Chondrocyte (in vitro differentiated cells): Measurements from ENCODE around the gene MPPED2. TPM values are rescaled to one million over a fixed set of nuclear protein-coding genes. Genes with fewer than 3 reads are reported as not detected.

Source experiments
- DNase-seq: peaks from one replicate; pipeline ENCODE4 v3.0.0; 2021; ENCODE audit warnings: mixed read lengths, low spot score
- H3K27ac Mint-ChIP-seq: one replicate; pipeline ENCODE4 v1.8.0; 2021; ENCODE audit warnings: mild to moderate bottlenecking, moderate library complexity, mixed read lengths; ENCODE audit not compliant: unreplicated experiment
- H3K27me3 Mint-ChIP-seq: 2 replicates; pipeline ENCODE4 v1.8.0; 2021; ENCODE audit warnings: low read depth, mixed read lengths
- H3K36me3 Mint-ChIP-seq: 2 replicates; pipeline ENCODE4 v1.8.0; 2021; ENCODE audit warnings: low read depth, mixed read lengths
- H3K4me1 Mint-ChIP-seq: 2 replicates; pipeline ENCODE4 v1.8.0; 2021; ENCODE audit warnings: low read depth, mild to moderate bottlenecking, mixed read lengths
- H3K4me3 Mint-ChIP-seq: one replicate; pipeline ENCODE4 v1.8.0; 2021; ENCODE audit warnings: mild to moderate bottlenecking, moderate library complexity, mixed read lengths; ENCODE audit not compliant: unreplicated experiment
- H3K9me3 Mint-ChIP-seq: 2 replicates; pipeline ENCODE4 v1.8.0; 2021; ENCODE audit warnings: low read depth, mixed read lengths
- CTCF ChIP-seq: fragments of 200-600 bp; sonication (generic); IDR thresholded peaks from 2 replicates; pipeline ENCODE4 v1.5.0; 2021; ENCODE audit warnings: antibody characterized with exemption, mild to moderate bottlenecking, moderate library complexity
- total RNA-seq: library from RNA; stranded (reverse); gene quantifications from 3 replicates; pipeline ENCODE4 v1.2.1, GENCODE V29; 2021

MPPED2 gene
- total RNA-seq, 1 donor from 2014 or later = not detected

- Mint-ChIP-seq H3K4me3 (no peak overlapping the region), H3K9me3 (no peaks in the 10 kb centered on the region), H3K4me1 (no peaks in the 10 kb centered on the region), H3K27me3 (peaks cover 14% of the 10 kb centered on the region), H3K36me3 (no peaks in the 10 kb centered on the region), H3K27ac (no peak overlapping the region)
- DNase-seq = no peak
- TF ChIP-seq CTCF = no peak
Measured at GRCh38 chr11:30459306-30459705, 126.8 kb downstream of the MPPED2 start.

- Mint-ChIP-seq H3K36me3 (no peaks in the 10 kb centered on the region), H3K27me3 (peaks cover 14% of the 10 kb centered on the region), H3K4me3 (no peak overlapping the region), H3K4me1 (no peaks in the 10 kb centered on the region), H3K9me3 (no peaks in the 10 kb centered on the region), H3K27ac (no peak overlapping the region)
- DNase-seq = no peak
- no peak for TF ChIP-seq CTCF
Measured at GRCh38 chr11:30458541-30458940, 127.6 kb downstream of the MPPED2 start.

GRCh38 chr11:30457087-30457486 lies 129.1 kb downstream of the MPPED2 start:
- H3K4me1 Mint-ChIP-seq = peaks cover 1% of the 10 kb centered on the region
- no peak overlapping the region for H3K4me3 Mint-ChIP-seq
- H3K9me3 Mint-ChIP-seq = no peaks in the 10 kb centered on the region
- peaks cover 15% of the 10 kb centered on the region for H3K27me3 Mint-ChIP-seq
- no peak for DNase-seq
- no peaks in the 10 kb centered on the region for H3K36me3 Mint-ChIP-seq
- no peak for TF ChIP-seq CTCF
- no peak overlapping the region for H3K27ac Mint-ChIP-seq

GRCh38 chr11:30455025-30455424 lies 131.1 kb downstream of the MPPED2 start:
- H3K27me3 Mint-ChIP-seq = peaks cover 16% of the 10 kb centered on the region

DNA sequence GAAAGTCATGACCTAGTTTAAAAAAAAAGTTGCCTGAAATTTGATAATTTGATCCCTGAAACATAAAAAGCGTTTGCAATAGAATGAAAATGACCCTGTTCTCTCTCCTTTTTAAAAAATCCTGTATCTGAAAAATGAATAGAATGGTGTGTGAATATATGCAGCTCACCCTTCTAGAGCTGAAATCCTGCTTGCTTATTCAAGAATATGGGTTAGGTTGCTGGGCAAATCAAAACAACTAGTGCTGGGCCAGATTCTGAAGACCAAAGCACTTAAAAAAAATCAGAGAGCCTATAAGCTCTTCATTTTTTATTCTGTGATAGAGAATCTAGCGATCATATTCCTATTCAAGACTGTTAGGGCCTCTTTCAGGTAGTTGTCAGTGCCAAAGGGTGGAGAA lies 131.6 kb downstream of the MPPED2 start:
- Mint-ChIP-seq H3K27me3 (peaks cover 16% of the 10 kb centered on the region), H3K9me3 (no peaks in the 10 kb centered on the region), H3K4me1 (peaks cover 2% of the 10 kb centered on the region)

More at GRCh38 chr11:30455025-30455424, 131.1 kb downstream of the MPPED2 start:
- no peak overlapping the region for H3K27ac Mint-ChIP-seq
- H3K36me3 Mint-ChIP-seq = no peaks in the 10 kb centered on the region
- H3K4me1 Mint-ChIP-seq = peaks cover 2% of the 10 kb centered on the region
- no peaks in the 10 kb centered on the region for H3K9me3 Mint-ChIP-seq
- no peak for TF ChIP-seq CTCF
- H3K4me3 Mint-ChIP-seq = no peak overlapping the region
- DNase-seq = no peak

More for the DNA sequence above, 131.6 kb downstream of the MPPED2 start:
- Mint-ChIP-seq H3K27ac (no peak overlapping the region), H3K4me3 (no peak overlapping the region), H3K36me3 (no peaks in the 10 kb centered on the region)
- no peak for TF ChIP-seq CTCF
- DNase-seq = no peak
